C4-2B (cell line): ENCODE measurements around the gene C2orf68.

ENCODE experiments used
- ZFX ChIP-seq: fragments of 450-650 bp; IDR thresholded peaks from 2 replicates; pipeline ENCODE4 v1.6.1; 2017
- TF ChIP-seq, protein P1 (sequence below): fragments of 450-650 bp; conservative IDR thresholded peaks from 2 replicates; pipeline ENCODE4 v1.5.1; 2017; ENCODE audit warnings: mild to moderate bottlenecking

DNA sequence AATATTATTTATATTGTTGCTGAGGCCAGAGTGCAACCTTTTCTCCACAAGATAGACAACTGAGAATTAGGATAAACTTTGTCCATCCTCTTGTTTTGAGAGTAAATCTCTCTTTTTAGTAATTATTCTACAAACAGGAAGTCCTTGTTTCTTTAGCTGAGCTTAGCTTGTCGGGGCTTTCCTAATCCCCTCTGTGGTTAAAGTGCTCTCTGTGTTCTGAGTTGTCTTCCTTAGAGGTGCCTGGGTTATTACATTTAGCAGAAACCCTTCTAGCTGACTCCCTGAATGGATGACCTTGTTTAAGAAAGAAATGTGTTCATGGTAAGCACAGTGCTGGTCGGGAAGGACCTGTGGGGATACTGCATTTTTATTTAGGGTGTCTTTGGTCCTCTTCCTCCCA, 16.8 kb upstream of the C2orf68 start:
- TF ChIP-seq, protein P1, sequence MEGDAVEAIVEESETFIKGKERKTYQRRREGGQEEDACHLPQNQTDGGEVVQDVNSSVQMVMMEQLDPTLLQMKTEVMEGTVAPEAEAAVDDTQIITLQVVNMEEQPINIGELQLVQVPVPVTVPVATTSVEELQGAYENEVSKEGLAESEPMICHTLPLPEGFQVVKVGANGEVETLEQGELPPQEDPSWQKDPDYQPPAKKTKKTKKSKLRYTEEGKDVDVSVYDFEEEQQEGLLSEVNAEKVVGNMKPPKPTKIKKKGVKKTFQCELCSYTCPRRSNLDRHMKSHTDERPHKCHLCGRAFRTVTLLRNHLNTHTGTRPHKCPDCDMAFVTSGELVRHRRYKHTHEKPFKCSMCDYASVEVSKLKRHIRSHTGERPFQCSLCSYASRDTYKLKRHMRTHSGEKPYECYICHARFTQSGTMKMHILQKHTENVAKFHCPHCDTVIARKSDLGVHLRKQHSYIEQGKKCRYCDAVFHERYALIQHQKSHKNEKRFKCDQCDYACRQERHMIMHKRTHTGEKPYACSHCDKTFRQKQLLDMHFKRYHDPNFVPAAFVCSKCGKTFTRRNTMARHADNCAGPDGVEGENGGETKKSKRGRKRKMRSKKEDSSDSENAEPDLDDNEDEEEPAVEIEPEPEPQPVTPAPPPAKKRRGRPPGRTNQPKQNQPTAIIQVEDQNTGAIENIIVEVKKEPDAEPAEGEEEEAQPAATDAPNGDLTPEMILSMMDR = no peak
- no peak for TF ChIP-seq ZFX
